Suprapubic skin (tissue), 4 donors: Measurements from ENCODE around the gene FJX1. TPM values are rescaled to one million over a fixed set of nuclear protein-coding genes. Genes with fewer than 3 reads are reported as not detected.

Source experiments
- DNase-seq, 2 donors: peaks; one replicate each; pipeline ENCODE4 v3.0.0-alpha.2; 2019; ENCODE audit warnings: low spot score in 2 of 2
- H3K27ac ChIP-seq: fragments of 200-600 bp; sonication (generic); one replicate; pipeline ENCODE4 v1.5.1; 2019
- H3K27me3 ChIP-seq: fragments of 200-600 bp; sonication (generic); one replicate; pipeline ENCODE4 v1.5.1; 2019
- H3K36me3 ChIP-seq: fragments of 200-600 bp; sonication (generic); one replicate; pipeline ENCODE4 v1.5.1; 2019
- H3K4me1 ChIP-seq: fragments of 200-600 bp; sonication (generic); one replicate; pipeline ENCODE4 v1.5.1; 2019
- H3K4me3 ChIP-seq: fragments of 200-600 bp; sonication (generic); one replicate; pipeline ENCODE4 v1.5.1; 2019; ENCODE audit warnings: mild to moderate bottlenecking
- H3K9me3 ChIP-seq: fragments of 200-600 bp; sonication (generic); one replicate; pipeline ENCODE4 v1.5.1; 2019
- CTCF ChIP-seq, 2 donors: fragments of 200-600 bp in 1 of 2; fragments of 450-650 bp in 1 of 2; sonication (generic) in 1 of 2; IDR thresholded peaks; one replicate each; pipeline ENCODE4 v1.5.1; 2016 to 2019; ENCODE audit warnings: antibody characterized with exemption in 2 of 2, mild to moderate bottlenecking in 1 of 2, moderate library complexity in 1 of 2
- EP300 ChIP-seq: sonication (generic); formaldehyde crosslinking; IDR thresholded peaks from one replicate; pipeline ENCODE4 v1.6.1; 2017; ENCODE audit warnings: antibody characterized with exemption
- POLR2A ChIP-seq, 2 donors: fragments of 450-650 bp; IDR thresholded peaks; one replicate each; pipeline ENCODE4 v1.6.1; 2017; ENCODE audit warnings: antibody characterized with exemption in 2 of 2, mild to moderate bottlenecking in 2 of 2, moderate library complexity in 2 of 2
- POLR2AphosphoS5 ChIP-seq, 3 donors: sonication (generic); formaldehyde crosslinking; IDR thresholded peaks; one replicate each; pipeline ENCODE4 v1.6.1; 2017; ENCODE audit warnings: antibody characterized with exemption in 3 of 3
- WGBS: methylation state at CpG from one replicate; pipeline ENCODE4 v1.1.5; 2018; 5-methylcytosine and 5-hydroxymethylcytosine counted together
- total RNA-seq, 4 donors: library from RNA; depleted of rRNA; stranded (reverse); fragments of >200 nt; gene quantifications; one replicate each; pipeline ENCODE4 v1.1.0, GENCODE V29; 2016

The FJX1 gene
- total RNA-seq, 4 donors from 2014 or later, result 16.8 to 29.9 (median 22.9) TPM

DNA sequence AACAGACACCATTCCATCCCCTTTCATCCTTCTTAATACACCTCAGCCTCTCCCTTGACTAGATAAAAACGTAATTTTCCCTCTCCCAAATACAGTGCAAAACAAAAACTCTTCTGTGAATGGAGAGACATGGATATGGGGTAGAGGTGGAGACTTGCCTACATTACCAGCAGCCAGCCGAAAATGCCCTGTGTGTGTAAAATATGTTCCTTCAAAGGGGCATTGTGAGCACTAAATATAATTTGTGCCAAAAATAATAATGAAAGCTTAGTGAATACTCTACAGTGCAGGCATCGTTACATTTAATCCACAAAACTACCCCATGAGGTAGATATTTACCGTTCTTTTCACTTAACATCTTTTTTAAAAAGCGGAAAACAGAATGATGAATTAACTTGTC, 43.3 kb downstream of the FJX1 start:
- peaks cover 29% of the 10 kb centered on the region for H3K4me1 ChIP-seq
- peaks cover 2% of the 10 kb centered on the region for H3K27me3 ChIP-seq
- TF ChIP-seq POLR2A (IDR thresholded peaks at IDR 0.05) (no peak), POLR2AphosphoS5 (IDR thresholded peaks at IDR 0.05) (no peak), CTCF (IDR thresholded peaks at IDR 0.05) (no peak), EP300 (no peak)
- WGBS, result 20% methylated on average over 5 of the region's 5 CpGs
- no peak for DNase-seq
- H3K4me3 ChIP-seq, result peak overlapping the region; percentile 95
- no peaks in the 10 kb centered on the region for H3K9me3 ChIP-seq
- H3K27ac ChIP-seq, result no peak overlapping the region
- H3K36me3 ChIP-seq, result no peaks in the 10 kb centered on the region

DNA sequence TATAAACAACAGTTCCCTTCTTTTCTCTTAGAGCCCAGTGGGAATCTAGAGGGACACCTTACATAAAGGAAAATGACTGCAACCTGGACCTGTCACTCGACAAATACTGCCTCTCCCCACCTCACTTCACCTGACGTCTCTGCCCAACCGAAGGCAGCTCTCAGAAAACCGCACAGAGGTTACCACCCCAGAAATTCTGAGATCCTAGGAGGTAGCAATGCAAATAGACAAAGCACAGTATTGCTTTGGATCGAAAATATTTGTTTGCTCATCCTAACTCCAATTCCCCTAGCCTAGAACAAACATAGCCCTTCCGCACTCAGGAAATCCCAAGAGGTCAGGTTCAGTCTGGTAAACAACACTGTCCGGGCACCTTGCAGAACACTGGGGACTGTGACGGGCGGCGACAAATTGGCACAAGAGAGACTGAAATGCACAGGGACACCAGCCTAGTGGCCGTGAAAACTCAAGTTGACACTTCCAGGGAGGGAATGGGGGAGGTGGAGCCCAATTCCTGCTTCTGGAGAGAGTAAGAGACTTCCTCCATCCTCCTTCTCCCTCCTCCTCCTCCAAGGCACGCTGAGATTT, 43.9 kb downstream of the FJX1 start:
- peak overlapping the region; percentile 99 for H3K27ac ChIP-seq
- H3K4me1 ChIP-seq, result peaks cover 29% of the 10 kb centered on the region
- WGBS, result 0% methylated on average over 12 of the region's 12 CpGs
- DNase-seq, result no peak
- H3K9me3 ChIP-seq, result no peaks in the 10 kb centered on the region
- no peaks in the 10 kb centered on the region for H3K27me3 ChIP-seq
- H3K4me3 ChIP-seq, result peak overlapping the region; percentile 95
- TF ChIP-seq EP300 (no peak), POLR2A (IDR thresholded peaks at IDR 0.05) (no peak), POLR2AphosphoS5 (IDR thresholded peaks at IDR 0.05) (no peak), CTCF (IDR thresholded peaks at IDR 0.05) (no peak)
- H3K36me3 ChIP-seq, result no peaks in the 10 kb centered on the region

DNA sequence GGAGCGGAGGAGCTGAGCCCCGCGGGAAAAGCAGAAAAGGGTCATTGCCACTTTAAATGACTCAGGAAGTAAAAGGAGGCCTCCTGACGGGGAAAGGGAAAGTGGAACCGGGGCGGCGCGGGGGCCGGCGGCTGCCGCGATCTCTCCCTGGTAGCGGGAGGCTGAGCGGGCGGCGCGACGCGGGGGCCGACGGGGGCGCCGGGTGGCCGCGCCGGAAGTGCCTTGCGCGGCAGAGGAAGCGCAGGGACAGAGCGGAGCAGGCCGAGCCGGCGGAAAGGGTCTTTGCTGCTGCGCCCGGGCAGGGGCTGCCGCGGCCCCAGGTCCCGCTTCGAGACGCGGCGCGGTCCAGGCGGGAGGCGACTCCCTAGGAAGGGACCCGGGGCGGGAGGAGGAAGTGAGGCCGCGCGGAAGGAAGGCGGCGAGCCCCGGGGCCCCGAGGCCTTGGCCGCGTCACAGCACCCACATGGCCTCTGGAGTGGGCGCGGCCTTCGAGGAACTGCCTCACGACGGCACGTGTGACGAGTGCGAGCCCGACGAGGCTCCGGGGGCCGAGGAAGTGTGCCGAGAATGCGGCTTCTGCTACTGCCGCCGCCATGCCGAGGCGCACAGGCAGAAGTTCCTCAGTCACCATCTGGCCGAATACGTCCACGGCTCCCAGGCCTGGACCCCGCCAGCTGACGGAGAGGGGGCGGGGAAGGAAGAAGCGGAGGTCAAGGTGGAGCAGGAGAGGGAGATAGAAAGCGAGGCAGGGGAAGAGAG, 44.6 kb downstream of the FJX1 start, which contains the start of gene TRIM44:
Gene TRIM44 (plus strand): TSS at position 127 of the 759 bp plus-strand sequence. CDS start 337 bp downstream, at position 464.
- Histone ChIP-seq H3K9me3 (no peaks in the 10 kb centered on the region), H3K4me3 (peak within 1 kb of the TSS; percentile 95), H3K4me1 (peaks cover 29% of the 10 kb centered on the region), H3K27me3 (no peaks in the 10 kb centered on the region), H3K36me3 (no peaks in the 10 kb centered on the region), H3K27ac (peak within 1 kb of the TSS; percentile 99)
- 7% methylated on average over 32 of the region's 82 CpGs for WGBS
- DNase-seq, result peak; percentile 89 to 90
- TF ChIP-seq POLR2A (IDR thresholded peaks at IDR 0.05) (peak in 1 of 2 donors; percentile 41), EP300 (no peak), POLR2AphosphoS5 (IDR thresholded peaks at IDR 0.05) (peak in 2 of 3 donors; percentile 78 to 91)

DNA sequence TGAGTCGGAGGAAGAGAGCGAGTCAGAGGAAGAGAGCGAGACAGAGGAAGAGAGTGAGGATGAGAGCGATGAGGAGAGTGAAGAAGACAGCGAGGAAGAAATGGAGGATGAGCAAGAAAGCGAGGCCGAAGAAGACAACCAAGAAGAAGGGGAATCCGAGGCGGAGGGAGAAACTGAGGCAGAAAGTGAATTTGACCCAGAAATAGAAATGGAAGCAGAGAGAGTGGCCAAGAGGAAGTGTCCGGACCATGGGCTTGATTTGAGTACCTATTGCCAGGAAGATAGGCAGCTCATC, 45.1 kb downstream of the FJX1 start:
- Histone ChIP-seq H3K4me3 (peak overlapping the region; percentile 95), H3K27me3 (no peaks in the 10 kb centered on the region), H3K4me1 (peaks cover 29% of the 10 kb centered on the region), H3K36me3 (no peaks in the 10 kb centered on the region), H3K27ac (peak overlapping the region; percentile 99), H3K9me3 (no peaks in the 10 kb centered on the region)
- TF ChIP-seq CTCF (IDR thresholded peaks at IDR 0.05), result no peak
- DNase-seq, result no peak
- WGBS, result 87% methylated on average over 10 of the region's 10 CpGs

DNA sequence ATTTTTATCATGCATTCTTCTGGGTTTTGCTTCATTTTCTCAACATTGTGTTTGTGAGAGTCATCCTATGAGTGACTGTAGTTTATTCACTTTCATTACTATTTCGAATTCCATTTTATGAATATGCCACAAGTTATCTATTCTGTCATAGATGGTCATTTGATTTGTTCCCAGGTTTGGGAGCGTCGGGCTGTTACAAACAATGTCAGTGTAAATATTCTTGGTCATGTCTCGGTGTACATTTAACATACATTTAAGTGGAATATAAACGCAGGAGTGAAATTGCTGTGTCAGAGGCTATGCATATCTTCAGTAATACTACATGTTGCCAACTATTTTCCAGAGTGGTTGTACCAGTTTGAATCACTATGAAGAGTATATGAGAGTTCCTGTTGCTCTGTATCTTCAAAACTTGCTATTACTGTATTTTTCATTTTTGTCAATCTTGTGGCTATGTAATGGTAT, 46.7 kb downstream of the FJX1 start:
- DNase-seq, result no peak
- no peak overlapping the region for H3K4me3 ChIP-seq
- H3K9me3 ChIP-seq, result no peaks in the 10 kb centered on the region
- TF ChIP-seq POLR2A (IDR thresholded peaks at IDR 0.05) (no peak), POLR2AphosphoS5 (IDR thresholded peaks at IDR 0.05) (no peak), EP300 (no peak), CTCF (IDR thresholded peaks at IDR 0.05) (no peak)
- no peaks in the 10 kb centered on the region for H3K36me3 ChIP-seq
- WGBS, result 98% methylated on average over 5 of the region's 5 CpGs
- H3K27me3 ChIP-seq, result no peaks in the 10 kb centered on the region
- H3K4me1 ChIP-seq, result peaks cover 29% of the 10 kb centered on the region
- no peak overlapping the region for H3K27ac ChIP-seq
